Adrenal gland (tissue), 5 donors: ENCODE data around the gene ACP4.
"Not testable (repeated sequence)": the region's sequence is repeated elsewhere in the genome, so short reads cannot be mapped to it uniquely, and the experiment has no call there.

Experiments
- POLR2A ChIP-seq, 2 donors: fragments of 450-650 bp; IDR thresholded peaks; one replicate each; pipeline ENCODE4 v1.6.1; 2017; ENCODE audit warnings: antibody characterized with exemption in 2 of 2, mild to moderate bottlenecking in 2 of 2, moderate library complexity in 1 of 2
- TF ChIP-seq, protein P1 (sequence below), 6 experiments: fragments of 450-650 bp in 4 of 6; fragments of 200-600 bp in 2 of 6; sonication (generic) in 1 of 6; IDR thresholded peaks; 1 replicate in 5 of 6; 2 replicates in 1 of 6; pipeline versions ENCODE4 v1.5.1 to v1.8.0; 2016 to 2021; ENCODE audit warnings: antibody characterized with exemption in 6 of 6, mild to moderate bottlenecking in 2 of 6, moderate library complexity in 1 of 6
- donor health status: DM: no; HTN: no; CAD: no.

DNA sequence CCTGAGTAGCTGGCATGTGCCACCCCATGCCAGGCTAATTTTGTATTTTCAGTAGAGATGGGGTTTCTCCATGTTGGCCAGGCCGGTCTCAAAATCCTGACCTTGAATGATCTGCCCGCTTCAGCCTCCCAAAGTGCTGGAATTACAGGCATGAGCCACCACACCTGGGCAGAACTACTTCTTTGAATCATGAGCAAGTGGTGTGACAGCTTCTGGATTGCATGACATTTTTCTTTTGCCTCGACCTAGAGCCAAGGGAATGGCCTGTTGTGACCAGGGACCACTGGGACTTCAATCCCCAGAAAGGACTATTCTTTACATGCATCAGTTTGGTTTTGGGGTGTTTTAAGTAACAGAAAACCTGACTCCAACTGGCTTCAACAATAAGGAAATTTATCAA is 17.3 kb upstream of the ACP4 start:
- TF ChIP-seq, protein P1, sequence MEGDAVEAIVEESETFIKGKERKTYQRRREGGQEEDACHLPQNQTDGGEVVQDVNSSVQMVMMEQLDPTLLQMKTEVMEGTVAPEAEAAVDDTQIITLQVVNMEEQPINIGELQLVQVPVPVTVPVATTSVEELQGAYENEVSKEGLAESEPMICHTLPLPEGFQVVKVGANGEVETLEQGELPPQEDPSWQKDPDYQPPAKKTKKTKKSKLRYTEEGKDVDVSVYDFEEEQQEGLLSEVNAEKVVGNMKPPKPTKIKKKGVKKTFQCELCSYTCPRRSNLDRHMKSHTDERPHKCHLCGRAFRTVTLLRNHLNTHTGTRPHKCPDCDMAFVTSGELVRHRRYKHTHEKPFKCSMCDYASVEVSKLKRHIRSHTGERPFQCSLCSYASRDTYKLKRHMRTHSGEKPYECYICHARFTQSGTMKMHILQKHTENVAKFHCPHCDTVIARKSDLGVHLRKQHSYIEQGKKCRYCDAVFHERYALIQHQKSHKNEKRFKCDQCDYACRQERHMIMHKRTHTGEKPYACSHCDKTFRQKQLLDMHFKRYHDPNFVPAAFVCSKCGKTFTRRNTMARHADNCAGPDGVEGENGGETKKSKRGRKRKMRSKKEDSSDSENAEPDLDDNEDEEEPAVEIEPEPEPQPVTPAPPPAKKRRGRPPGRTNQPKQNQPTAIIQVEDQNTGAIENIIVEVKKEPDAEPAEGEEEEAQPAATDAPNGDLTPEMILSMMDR (IDR thresholded peaks at IDR 0.05): not testable (repeated sequence)
- not testable (repeated sequence) for TF ChIP-seq POLR2A (IDR thresholded peaks at IDR 0.05)
